GM23248 (cell line): ENCODE data around the gene CHRNA9. TPM values are rescaled to one million over a fixed set of nuclear protein-coding genes. Genes with fewer than 3 reads are reported as not detected.
"Not testable (repeated sequence)": the region's sequence is repeated elsewhere in the genome, so short reads cannot be mapped to it uniquely, and the experiment has no call there.

Source experiments
- DNase-seq: peaks from one replicate; pipeline ENCODE4 v3.0.0-alpha.2; 2015
- H2AFZ ChIP-seq: fragments of 200-600 bp; sonication (generic); 2 replicates; pipeline ENCODE4 v1.6.1; 2016; ENCODE audit warnings: antibody characterized with exemption
- H3F3A ChIP-seq: fragments of 200-600 bp; sonication (generic); 2 replicates; pipeline ENCODE4 v1.6.1; 2016; ENCODE audit warnings: mild to moderate bottlenecking, antibody characterized with exemption, mixed run types; ENCODE audit not compliant: insufficient read depth
- H3K27ac ChIP-seq: fragments of 200-600 bp; sonication (generic); 2 replicates; pipeline ENCODE4 v1.5.1; 2016; ENCODE audit warnings: mild to moderate bottlenecking
- H3K27me3 ChIP-seq: fragments of 200-600 bp; sonication (generic); replicated peaks from 2 replicates; pipeline ENCODE4 v1.6.1; 2016; ENCODE audit warnings: mild to moderate bottlenecking; ENCODE audit not compliant: insufficient read depth
- H3K36me3 ChIP-seq: fragments of 200-600 bp; sonication (generic); 2 replicates; pipeline ENCODE4 v1.6.1; 2016; ENCODE audit warnings: low read depth, mild to moderate bottlenecking
- H3K4me1 ChIP-seq: fragments of 200-600 bp; sonication (generic); 2 replicates; pipeline ENCODE4 v1.6.1; 2016; ENCODE audit warnings: mild to moderate bottlenecking; ENCODE audit not compliant: insufficient read depth
- H3K4me2 ChIP-seq: fragments of 200-600 bp; sonication (generic); one replicate; pipeline ENCODE4 v1.6.1; 2016; ENCODE audit warnings: mild to moderate bottlenecking; ENCODE audit not compliant: unreplicated experiment
- H3K4me3 ChIP-seq: fragments of 200-600 bp; sonication (generic); 2 replicates; pipeline ENCODE4 v1.5.1; 2016; ENCODE audit warnings: mild to moderate bottlenecking
- H3K79me2 ChIP-seq: fragments of 200-600 bp; sonication (generic); 2 replicates; pipeline ENCODE4 v1.6.1; 2016; ENCODE audit warnings: mild to moderate bottlenecking; ENCODE audit not compliant: insufficient read depth
- H3K9ac ChIP-seq: fragments of 200-600 bp; sonication (generic); 2 replicates; pipeline ENCODE4 v1.6.1; 2016; ENCODE audit warnings: mild to moderate bottlenecking
- H3K9me2 ChIP-seq: fragments of 200-600 bp; sonication (generic); 2 replicates; pipeline ENCODE4 v1.6.1; 2016; ENCODE audit warnings: mixed run types, mild to moderate bottlenecking, moderate library complexity; ENCODE audit not compliant: insufficient read depth
- H3K9me3 ChIP-seq: fragments of 200-600 bp; sonication (generic); one replicate; pipeline ENCODE4 v1.6.1; 2017; ENCODE audit warnings: low read depth
- H4K20me1 ChIP-seq: fragments of 200-600 bp; sonication (generic); 2 replicates; pipeline ENCODE4 v1.6.0; 2016; ENCODE audit not compliant: insufficient read depth
- EZH2 ChIP-seq: fragments of 200-600 bp; sonication (generic); IDR thresholded peaks from 2 replicates; pipeline ENCODE4 v1.6.1; 2018; ENCODE audit warnings: antibody characterized with exemption, mild to moderate bottlenecking; ENCODE audit not compliant: insufficient read depth, poor library complexity, severe bottlenecking
- EZH2phosphoT487 ChIP-seq: fragments of 200-600 bp; sonication (generic); IDR thresholded peaks from 2 replicates; pipeline ENCODE4 v1.6.1; 2018; ENCODE audit warnings: antibody characterized with exemption, moderate library complexity, mild to moderate bottlenecking, low read depth; ENCODE audit not compliant: insufficient read depth
- WGBS, 2 experiments: methylation state at CpG; one replicate each; pipeline ENCODE4 v1.1.6; 2015 to 2017; ENCODE audit warnings: low lambda C conversion rate in 2 of 2, low coverage in 1 of 2; ENCODE audit errors: missing lambda C conversion rate in 2 of 2; 5-methylcytosine and 5-hydroxymethylcytosine counted together
- in situ Hi-C: fragments of 300-500 bp; cut with MboI; formaldehyde crosslinking; loops from 2 replicates; pipeline ENCODE4 v1.15.0; 2020
- polyA plus RNA-seq: library from polyadenylated mRNA; unstranded; fragments of >200 nt; fragmentation: Nextera tagmentation; extraction: Ambion mirVana; gene quantifications from 2 replicates; pipeline ENCODE4 v1.2.1, GENCODE V29; 2016
- total RNA-seq: library from RNA; depleted of rRNA; stranded (reverse); fragments of >200 nt; shearing (Covaris generic); gene quantifications from 2 replicates; pipeline ENCODE4 v1.2.3, GENCODE V29; 2014

The CHRNA9 gene
- total and polyA plus RNA-seq, 2 experiments from 2014 or later = 0.97 to 1.2 TPM

DNA sequence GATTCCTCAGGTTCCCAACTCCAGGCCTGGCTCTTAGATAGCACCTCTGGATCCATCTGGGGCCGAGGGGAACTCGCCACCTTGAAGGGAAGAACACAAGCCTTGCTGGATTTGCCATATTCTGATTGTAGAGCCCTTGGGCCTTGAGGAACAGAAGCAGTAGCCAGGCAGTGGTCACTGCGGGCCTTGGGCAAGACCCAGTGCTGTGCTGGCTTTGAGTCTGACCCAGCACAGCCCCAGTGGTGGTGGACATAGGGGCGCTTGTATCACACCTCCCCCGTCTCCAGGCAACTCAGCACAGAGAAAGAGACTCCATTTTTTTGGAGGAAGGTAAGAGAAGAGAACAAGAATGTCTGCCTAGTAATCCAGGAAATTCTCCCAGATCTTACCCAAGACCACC is 45.5 kb downstream of the CHRNA9 start:
- no peaks in the 10 kb centered on the region for H3K36me3 ChIP-seq
- H2AFZ ChIP-seq = no peak overlapping the region
- no peaks in the 10 kb centered on the region for H3K79me2 ChIP-seq
- WGBS, 2 experiments = 50 to 57% methylated on average over 5 of the region's 5 CpGs
- no peaks in the 10 kb centered on the region for H3K27me3 ChIP-seq
- H3K4me3 ChIP-seq = no peak overlapping the region
- H4K20me1 ChIP-seq = no peaks in the 10 kb centered on the region
- TF ChIP-seq EZH2 (no peak), EZH2phosphoT487 (no peak)
- H3K4me1 ChIP-seq = no peaks in the 10 kb centered on the region
- H3K9ac ChIP-seq = no peak overlapping the region
- in situ Hi-C loops = no loop called here
- no peak overlapping the region for H3K4me2 ChIP-seq
- H3F3A ChIP-seq = no peaks in the 10 kb centered on the region
- H3K9me2 ChIP-seq = no peaks in the 10 kb centered on the region
- H3K9me3 ChIP-seq = no peaks in the 10 kb centered on the region
- DNase-seq = no peak
- no peak overlapping the region for H3K27ac ChIP-seq

DNA sequence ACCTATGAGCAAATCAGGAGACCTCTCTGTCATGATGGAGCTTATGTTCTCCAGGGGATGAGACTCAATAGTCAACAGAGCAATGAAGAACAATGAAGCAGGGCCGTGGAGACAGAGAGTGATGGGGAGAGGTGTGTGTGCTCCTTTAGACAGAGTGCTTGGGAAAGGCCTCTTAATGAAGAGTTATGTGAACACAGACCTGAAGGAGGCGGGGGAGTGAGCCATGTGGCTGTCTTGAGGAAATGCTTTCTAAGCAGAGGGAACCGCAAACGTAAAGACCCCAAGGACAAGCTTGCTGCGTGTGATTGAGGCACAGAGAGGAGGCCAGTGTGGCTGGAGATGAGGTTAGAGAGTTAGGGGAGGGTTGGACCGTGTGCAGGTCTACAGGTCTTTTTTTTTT is 53.1 kb downstream of the CHRNA9 start:
- Histone ChIP-seq H3K27me3 (peaks cover 3% of the 10 kb centered on the region; the same call in 1 of the 2 replicates), H3K4me1 (no peaks in the 10 kb centered on the region)

DNA sequence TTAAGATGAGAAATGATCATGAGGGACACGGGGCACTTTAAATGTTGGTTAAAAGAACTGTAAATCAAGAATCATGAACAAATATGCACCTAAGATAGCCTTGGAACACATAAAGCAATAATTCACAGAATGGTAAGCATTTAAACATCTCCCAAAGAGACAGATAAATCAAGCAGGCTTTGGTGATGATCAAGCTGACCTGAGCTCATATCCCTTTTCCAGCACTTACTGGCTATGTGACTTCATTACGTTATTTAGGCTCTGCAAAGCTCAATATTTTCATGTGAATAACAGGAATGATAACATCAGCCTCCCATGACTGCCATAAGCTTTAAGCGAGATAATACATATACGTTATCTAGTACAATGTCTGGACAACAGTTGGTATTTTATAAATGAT is 54.9 kb downstream of the CHRNA9 start:
- Histone ChIP-seq H3K9ac (no peak overlapping the region), H3K79me2 (no peaks in the 10 kb centered on the region), H3K4me3 (no peak overlapping the region), H4K20me1 (no peaks in the 10 kb centered on the region), H2AFZ (no peak overlapping the region), H3K9me3 (no peaks in the 10 kb centered on the region), H3K36me3 (no peaks in the 10 kb centered on the region), H3K27ac (no peak overlapping the region), H3K9me2 (no peaks in the 10 kb centered on the region), H3K27me3 (peaks cover 3% of the 10 kb centered on the region; the same call in 1 of the 2 replicates), H3K4me2 (no peak overlapping the region), H3F3A (no peaks in the 10 kb centered on the region), H3K4me1 (no peaks in the 10 kb centered on the region)
- WGBS, 2 experiments = 73 to 79% methylated on average over 4 of the region's 4 CpGs
- DNase-seq = no peak
- TF ChIP-seq EZH2 = no peak
- in situ Hi-C loops = no loop called here

More for the DNA sequence above, 53.1 kb downstream of the CHRNA9 start:
- 34 to 42% methylated on average over 6 of the region's 6 CpGs for WGBS, 2 experiments
- H3K27ac ChIP-seq = no peak overlapping the region
- H3K79me2 ChIP-seq = no peaks in the 10 kb centered on the region
- H3K9me3 ChIP-seq = no peaks in the 10 kb centered on the region
- no peaks in the 10 kb centered on the region for H4K20me1 ChIP-seq
- H2AFZ ChIP-seq = no peak overlapping the region
- no peak overlapping the region for H3K9ac ChIP-seq
- H3K4me2 ChIP-seq = no peak overlapping the region
- in situ Hi-C loops = no loop called here
- DNase-seq = no peak
- H3K9me2 ChIP-seq = no peaks in the 10 kb centered on the region
- H3F3A ChIP-seq = no peaks in the 10 kb centered on the region
- no peaks in the 10 kb centered on the region for H3K36me3 ChIP-seq
- TF ChIP-seq EZH2phosphoT487 (no peak), EZH2 (no peak)
- no peak overlapping the region for H3K4me3 ChIP-seq

- 85 to 90% methylated on average over 9 of the region's 9 CpGs for WGBS, 2 experiments
- H2AFZ ChIP-seq, H3K27ac ChIP-seq, H3F3A ChIP-seq, H3K4me2 ChIP-seq, H3K4me3 ChIP-seq, H3K9ac ChIP-seq, H4K20me1 ChIP-seq, in situ Hi-C loops, H3K4me1 ChIP-seq, H3K27me3 ChIP-seq, DNase-seq, H3K9me3 ChIP-seq, H3K36me3 ChIP-seq, H3K9me2 ChIP-seq, H3K79me2 ChIP-seq: not testable (repeated sequence)
These were observed 57.1 kb downstream of the CHRNA9 start for GRCh38 chr4:40392241-40392640.

GRCh38 chr4:40394236-40394635 is 59.1 kb downstream of the CHRNA9 start:
- in situ Hi-C loops = no loop called here
- H2AFZ ChIP-seq = no peak overlapping the region
- H3K27ac ChIP-seq = no peak overlapping the region
- H3F3A ChIP-seq = no peaks in the 10 kb centered on the region
- no peak overlapping the region for H3K4me3 ChIP-seq
- no peaks in the 10 kb centered on the region for H3K4me1 ChIP-seq
- H3K36me3 ChIP-seq = no peaks in the 10 kb centered on the region
- no peaks in the 10 kb centered on the region for H3K79me2 ChIP-seq
- H3K27me3 ChIP-seq = 0 out of 2 replicates have a peak, but pooled peaks cover 3% of the 10 kb centered on the region
- no peaks in the 10 kb centered on the region for H3K9me3 ChIP-seq
- DNase-seq = no peak
- WGBS, 2 experiments = 15 to 23% methylated on average over 5 to 6 of the region's 6 CpGs
- TF ChIP-seq EZH2phosphoT487 (no peak), EZH2 (no peak)
- H3K9me2 ChIP-seq = no peaks in the 10 kb centered on the region
- H3K4me2 ChIP-seq = no peak overlapping the region
- no peaks in the 10 kb centered on the region for H4K20me1 ChIP-seq
- no peak overlapping the region for H3K9ac ChIP-seq
